ENCODE measurements around the gene MYL2. TPM values are rescaled to one million over a fixed set of nuclear protein-coding genes. Genes with fewer than 3 reads are reported as not detected.

The MYL2 gene
- total and polyA plus RNA-seq, 9 donors: 113 to 1,289 (median 799) TPM

Other genes with a start within 250 kb of the MYL2 start
- 5.6 TPM for gene HVCN1, start 231.5 kb downstream of the MYL2 start, total RNA-seq
- 1 to 10 TPM; 4.6 to 7.5 (median 5.8) TPM for gene HVCN1, start 231.5 kb downstream of the MYL2 start, polyA plus RNA-seq (ENCODE audit: insufficient read depth in 1 of 8, insufficient read length in 8 of 8, low replicate concordance in 1 of 8)
- gene PPP1CC, start 177.7 kb downstream of the MYL2 start, total RNA-seq: 90.5 TPM
- gene PPP1CC, start 177.7 kb downstream of the MYL2 start, polyA plus RNA-seq (ENCODE audit: insufficient read depth in 1 of 8, insufficient read length in 8 of 8, low replicate concordance in 1 of 8): 100 to 1,000 TPM; 103 to 147 (median 121) TPM
- gene CCDC63, start 73.6 kb downstream of the MYL2 start, total RNA-seq: not detected
- under 1 TPM in 3 of 8 donors, not detected in 5; 0.09 to 0.12 (median 0.11) TPM for gene CCDC63, start 73.6 kb downstream of the MYL2 start, polyA plus RNA-seq (ENCODE audit: insufficient read depth in 1 of 8, insufficient read length in 8 of 8, low replicate concordance in 1 of 8)
- gene CUX2, start 113.6 kb upstream of the MYL2 start, total RNA-seq: 0.13 TPM
- gene CUX2, start 113.6 kb upstream of the MYL2 start, polyA plus RNA-seq (ENCODE audit: insufficient read depth in 1 of 8, insufficient read length in 8 of 8, low replicate concordance in 1 of 8): 1 to 10 TPM in 1 of 8 donors, under 1 TPM in 7; 0.24 to 1.3 (median 0.63) TPM